K562 (cell line): ENCODE measurements around the gene CEBPE. TPM values are rescaled to one million over a fixed set of nuclear protein-coding genes. Genes with fewer than 3 reads are reported as not detected.

Experiments
- ARID4B ChIP-seq: sonication (generic); formaldehyde crosslinking; IDR thresholded peaks from 2 replicates; pipeline ENCODE4 v1.8.0; 2022; ENCODE audit warnings: mild to moderate bottlenecking, missing genetic modification reagents
- ATF1 ChIP-seq, 2 experiments: fragments of 450-650 bp in 1 of 2; IDR thresholded peaks; 2 replicates each; pipeline ENCODE4 v1.6.1; 2016; ENCODE audit warnings: missing compliant biosample characterization in 1 of 2, missing genetic modification characterization in 1 of 2
- FOXJ2 ChIP-seq: fragments of 200-800 bp; sonication (Bioruptor generic); IDR thresholded peaks from 2 replicates; pipeline ENCODE4 v1.6.1; 2016; ENCODE audit warnings: missing genetic modification characterization, missing compliant biosample characterization
- GTF2A2 ChIP-seq: IDR thresholded peaks from 2 replicates; pipeline ENCODE4 v1.6.1; 2016; ENCODE audit warnings: mild to moderate bottlenecking, missing genetic modification characterization, missing compliant biosample characterization
- GTF2B ChIP-seq: IDR thresholded peaks from 2 replicates; pipeline ENCODE4 v1.6.1; 2011; ENCODE audit not compliant: insufficient read length; ENCODE audit errors: extremely low read depth
- HNRNPLL ChIP-seq: fragments of 200-400 bp; formaldehyde crosslinking; IDR thresholded peaks from 2 replicates; pipeline ENCODE4 v1.6.1; 2017; ENCODE audit warnings: low read length, low read depth, mild to moderate bottlenecking; ENCODE audit not compliant: poor library complexity, severe bottlenecking
- HNRNPUL1 ChIP-seq: fragments of 200-400 bp; formaldehyde crosslinking; IDR thresholded peaks from 2 replicates; pipeline ENCODE4 v1.6.1; 2017; ENCODE audit warnings: low read length
- LARP7 ChIP-seq: fragments of 450-650 bp; IDR thresholded peaks from 2 replicates; pipeline ENCODE4 v1.6.1; 2016
- NR2C1 ChIP-seq, 2 experiments: fragments of 450-650 bp; IDR thresholded peaks; 2 replicates each; pipeline ENCODE4 v1.6.1; 2017; ENCODE audit warnings: mild to moderate bottlenecking in 2 of 2, antibody characterized with exemption in 1 of 2, inconsistent platforms in 1 of 2, missing compliant biosample characterization in 1 of 2, missing genetic modification characterization in 1 of 2
- SMAD3 ChIP-seq: fragments of 450-650 bp; formaldehyde crosslinking; conservative IDR thresholded peaks from 2 replicates; pipeline ENCODE4 v1.4.0; 2020; ENCODE audit warnings: mild to moderate bottlenecking
- SP2 ChIP-seq: IDR thresholded peaks from 2 replicates; pipeline ENCODE4 v1.6.1; 2011; ENCODE audit warnings: mild to moderate bottlenecking, low read depth, low read length, moderate library complexity; ENCODE audit not compliant: poor library complexity, severe bottlenecking; ENCODE audit errors: extremely low read depth
- SPI1 ChIP-seq: IDR thresholded peaks from 2 replicates; pipeline ENCODE4 v1.6.1; 2011; ENCODE audit warnings: low read depth, low read length, control low read depth, borderline replicate concordance
- ZFP36 ChIP-seq: fragments of 150-350 bp; IDR thresholded peaks from 2 replicates; pipeline ENCODE4 v1.6.1; 2018; ENCODE audit warnings: low read length, low read depth; ENCODE audit not compliant: partially characterized antibody
- ZNF644 ChIP-seq: fragments of 200-800 bp; sonication (Bioruptor generic); IDR thresholded peaks from 2 replicates; pipeline ENCODE4 v1.6.1; 2016; ENCODE audit warnings: low read depth, missing genetic modification characterization, missing compliant biosample characterization
- ZNF717 ChIP-seq: fragments of 250-450 bp; sonication (Bioruptor Pico); IDR thresholded peaks from 2 replicates; pipeline ENCODE4 v1.5.0; 2021
- ZNF76 ChIP-seq: fragments of 250-450 bp; sonication (Bioruptor Pico); IDR thresholded peaks from 2 replicates; pipeline ENCODE4 v1.4.0; 2020; ENCODE audit warnings: mild to moderate bottlenecking, moderate library complexity, borderline replicate concordance
- polyA plus RNA-seq, 8 experiments: library from polyadenylated mRNA; depleted of rRNA in 4 of 8; stranded (reverse) in 5 of 8; unstranded in 3 of 8; fragments of >200 nt; fragmentation: Nextera tagmentation in 2 of 8; fragmentation: Illumina TruSeq in 1 of 8; extraction: Ambion mirVana in 2 of 8; extraction: Trizol in 1 of 8; gene quantifications; 2 replicates each; pipeline versions ENCODE4 v1.2.1 to v1.2.3, GENCODE V29; 2011 to 2014; ENCODE audit warnings: inconsistent platforms in 1 of 8, missing spikeins in 1 of 8
- total RNA-seq, 7 experiments: library from RNA; depleted of rRNA in 6 of 7; stranded (reverse); fragments of >200 nt in 6 of 7; fragmentation: Illumina TruSeq in 2 of 7; extraction: Trizol in 2 of 7; gene quantifications; 2 replicates each; pipeline versions ENCODE4 v1.2.1 to v1.2.3, GENCODE V29; 2011 to 2021; ENCODE audit warnings: low replicate concordance in 1 of 7
- TF ChIP-seq, protein P1 (sequence below): fragments of 250-450 bp; sonication (Bioruptor Pico); IDR thresholded peaks from 2 replicates; pipeline ENCODE4 v1.4.0; 2020
- TF ChIP-seq, protein P2 (sequence below): fragments of 450-650 bp; IDR thresholded peaks from 2 replicates; pipeline ENCODE4 v1.6.1; 2016; ENCODE audit warnings: borderline replicate concordance

The CEBPE gene
- total and polyA plus RNA-seq, 9 of the 15 experiments (the other 6 are each of a cell fraction or from before 2014, with no cell fraction given): 0.09 to 0.15 (median 0.13) TPM; not detected in 6

DNA sequence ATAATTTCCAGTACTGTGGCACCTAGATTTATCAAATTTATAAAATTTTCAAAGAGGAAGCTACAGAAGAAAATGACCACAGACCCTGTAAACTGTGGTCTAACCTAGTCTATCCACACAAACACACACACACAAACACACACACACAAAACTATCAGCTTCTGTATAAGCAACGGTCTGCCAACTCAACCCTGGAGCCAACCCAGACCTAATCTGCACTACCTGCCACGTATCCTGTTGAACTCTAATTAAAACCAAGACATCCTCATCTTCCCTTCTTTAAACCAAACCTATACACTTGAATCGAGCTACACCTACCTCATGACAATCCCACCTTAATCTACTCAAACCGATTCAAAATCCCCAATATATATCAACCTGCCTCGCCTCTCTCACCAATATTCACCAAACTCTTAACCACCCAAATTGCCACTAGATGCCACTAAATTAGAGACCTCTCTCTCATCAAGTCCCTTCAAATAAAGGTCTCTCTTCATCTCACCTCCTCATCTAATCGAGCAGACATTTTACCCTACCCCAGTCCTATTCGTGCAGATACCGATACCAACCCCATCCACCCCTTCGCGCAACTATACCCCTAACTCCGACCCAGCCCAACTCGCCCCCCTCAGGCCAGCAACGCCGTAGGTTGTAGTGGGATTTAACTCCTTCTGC, 24.9 kb downstream of the CEBPE start (continued):
- TF ChIP-seq ARID4B (CRISPR knock-in tag) (no peak), NR2C1 (IDR thresholded peaks at IDR 0.05) (no peak), NR2C1 (tag; IDR thresholded peaks at IDR 0.05) (no peak), GTF2A2 (tag) (no peak), ZNF717 (CRISPR knock-in tag) (no peak), FOXJ2 (no peak), LARP7 (peak; percentile 96), SMAD3 (CRISPR knock-in tag) (no peak), ZNF644 (tag) (no peak), GTF2B (no peak), ATF1 (CRISPR knock-in tag; IDR thresholded peaks at IDR 0.05) (no peak), ATF1 (tag; IDR thresholded peaks at IDR 0.05) (no peak), ZFP36 (no peak), SPI1 (no peak), HNRNPLL (no peak), HNRNPUL1 (no peak), ZNF76 (CRISPR knock-in tag) (no peak), SP2 (no peak)
- TF ChIP-seq, protein P1, sequence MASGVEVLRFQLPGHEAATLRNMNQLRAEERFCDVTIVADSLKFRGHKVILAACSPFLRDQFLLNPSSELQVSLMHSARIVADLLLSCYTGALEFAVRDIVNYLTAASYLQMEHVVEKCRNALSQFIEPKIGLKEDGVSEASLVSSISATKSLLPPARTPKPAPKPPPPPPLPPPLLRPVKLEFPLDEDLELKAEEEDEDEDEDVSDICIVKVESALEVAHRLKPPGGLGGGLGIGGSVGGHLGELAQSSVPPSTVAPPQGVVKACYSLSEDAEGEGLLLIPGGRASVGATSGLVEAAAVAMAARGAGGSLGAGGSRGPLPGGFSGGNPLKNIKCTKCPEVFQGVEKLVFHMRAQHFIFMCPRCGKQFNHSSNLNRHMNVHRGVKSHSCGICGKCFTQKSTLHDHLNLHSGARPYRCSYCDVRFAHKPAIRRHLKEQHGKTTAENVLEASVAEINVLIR: no peak
- TF ChIP-seq, protein P2, sequence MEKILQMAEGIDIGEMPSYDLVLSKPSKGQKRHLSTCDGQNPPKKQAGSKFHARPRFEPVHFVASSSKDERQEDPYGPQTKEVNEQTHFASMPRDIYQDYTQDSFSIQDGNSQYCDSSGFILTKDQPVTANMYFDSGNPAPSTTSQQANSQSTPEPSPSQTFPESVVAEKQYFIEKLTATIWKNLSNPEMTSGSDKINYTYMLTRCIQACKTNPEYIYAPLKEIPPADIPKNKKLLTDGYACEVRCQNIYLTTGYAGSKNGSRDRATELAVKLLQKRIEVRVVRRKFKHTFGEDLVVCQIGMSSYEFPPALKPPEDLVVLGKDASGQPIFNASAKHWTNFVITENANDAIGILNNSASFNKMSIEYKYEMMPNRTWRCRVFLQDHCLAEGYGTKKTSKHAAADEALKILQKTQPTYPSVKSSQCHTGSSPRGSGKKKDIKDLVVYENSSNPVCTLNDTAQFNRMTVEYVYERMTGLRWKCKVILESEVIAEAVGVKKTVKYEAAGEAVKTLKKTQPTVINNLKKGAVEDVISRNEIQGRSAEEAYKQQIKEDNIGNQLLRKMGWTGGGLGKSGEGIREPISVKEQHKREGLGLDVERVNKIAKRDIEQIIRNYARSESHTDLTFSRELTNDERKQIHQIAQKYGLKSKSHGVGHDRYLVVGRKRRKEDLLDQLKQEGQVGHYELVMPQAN: peak; percentile 75
